Peyer's patch (tissue), 4 donors: ENCODE results near the gene MRPL37.

Experiments
- POLR2A ChIP-seq, 2 donors: fragments of 450-650 bp; IDR thresholded peaks; one replicate each; pipeline ENCODE4 v1.5.1; 2017; ENCODE audit warnings: antibody characterized with exemption in 2 of 2, mild to moderate bottlenecking in 2 of 2, moderate library complexity in 2 of 2
- TF ChIP-seq, protein P1 (sequence below), 6 experiments: fragments of 450-650 bp in 4 of 6; fragments of 200-600 bp in 2 of 6; sonication (generic) in 1 of 6; IDR thresholded peaks; one replicate each; pipeline ENCODE4 v1.5.1; 2017 to 2019; ENCODE audit warnings: antibody characterized with exemption in 6 of 6, mild to moderate bottlenecking in 3 of 6, moderate library complexity in 1 of 6

DNA sequence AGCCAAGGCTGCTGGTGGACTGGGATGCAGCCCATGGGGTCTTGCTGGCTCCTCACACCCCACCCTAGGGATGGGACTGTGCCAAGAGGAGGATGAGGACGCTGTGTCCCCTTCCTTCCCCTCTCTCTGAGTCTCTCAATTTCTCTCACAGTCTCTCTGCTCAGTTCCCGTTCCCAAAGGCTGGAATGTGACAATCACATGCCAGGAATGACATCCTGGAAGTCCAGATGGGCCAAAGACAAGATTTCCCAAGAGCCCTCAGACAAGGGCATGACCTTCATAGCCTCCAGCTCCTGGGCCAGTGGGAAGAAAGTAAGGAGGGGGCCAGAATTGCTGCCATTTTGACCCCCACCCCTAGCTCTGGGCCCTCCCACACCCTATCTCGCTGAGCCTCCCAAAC lies 39.6 kb upstream of the MRPL37 start:
- TF ChIP-seq, protein P1, sequence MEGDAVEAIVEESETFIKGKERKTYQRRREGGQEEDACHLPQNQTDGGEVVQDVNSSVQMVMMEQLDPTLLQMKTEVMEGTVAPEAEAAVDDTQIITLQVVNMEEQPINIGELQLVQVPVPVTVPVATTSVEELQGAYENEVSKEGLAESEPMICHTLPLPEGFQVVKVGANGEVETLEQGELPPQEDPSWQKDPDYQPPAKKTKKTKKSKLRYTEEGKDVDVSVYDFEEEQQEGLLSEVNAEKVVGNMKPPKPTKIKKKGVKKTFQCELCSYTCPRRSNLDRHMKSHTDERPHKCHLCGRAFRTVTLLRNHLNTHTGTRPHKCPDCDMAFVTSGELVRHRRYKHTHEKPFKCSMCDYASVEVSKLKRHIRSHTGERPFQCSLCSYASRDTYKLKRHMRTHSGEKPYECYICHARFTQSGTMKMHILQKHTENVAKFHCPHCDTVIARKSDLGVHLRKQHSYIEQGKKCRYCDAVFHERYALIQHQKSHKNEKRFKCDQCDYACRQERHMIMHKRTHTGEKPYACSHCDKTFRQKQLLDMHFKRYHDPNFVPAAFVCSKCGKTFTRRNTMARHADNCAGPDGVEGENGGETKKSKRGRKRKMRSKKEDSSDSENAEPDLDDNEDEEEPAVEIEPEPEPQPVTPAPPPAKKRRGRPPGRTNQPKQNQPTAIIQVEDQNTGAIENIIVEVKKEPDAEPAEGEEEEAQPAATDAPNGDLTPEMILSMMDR (IDR thresholded peaks at IDR 0.05) = no peak
- TF ChIP-seq POLR2A (IDR thresholded peaks at IDR 0.05) = no peak
